Left colon (tissue), 2 donors: ENCODE measurements around the gene AFAP1. TPM values are rescaled to one million over a fixed set of nuclear protein-coding genes. Genes with fewer than 3 reads are reported as not detected.
A peak's percentile ranks its signal among the peaks of the same experiment; 100 is the strongest.

ENCODE experiments used
- ATAC-seq: fragments of 200-7000 bp; cut with Tn5 transposase; one replicate; pipeline ENCODE4 v1.9.1; 2020; ENCODE audit warnings: mild to moderate bottlenecking, moderate library complexity
- DNase-seq, 2 donors: peaks; one replicate each; pipeline ENCODE4 v3.0.0-alpha.2; 2020
- intact Hi-C, 2 donors: fragments of 100-400 bp; cut with DNase I in 1 of 2; cut with micrococcal nuclease in 1 of 2; formaldehyde crosslinking; loops; one replicate each; pipeline versions ENCODE4 v1.11.2 to v1.14.0; 2022; cut with DNase I, micrococcal nuclease
- total RNA-seq, 2 donors: library from RNA; stranded (reverse); fragmentation: NEBNext Ultra II Directional; extraction: Animal tissue kit (Norgen Biotek cat#: 25700); gene quantifications; one replicate each; pipeline ENCODE4 v1.2.1, GENCODE V29; 2021
- donor health status: DM: no; HTN: no; CAD: no.
- donor health status: DM: yes; HTN: yes; CAD: no.

AFAP1 gene
- total RNA-seq, 2 donors from 2014 or later = 41.2 to 46.2 TPM

DNA sequence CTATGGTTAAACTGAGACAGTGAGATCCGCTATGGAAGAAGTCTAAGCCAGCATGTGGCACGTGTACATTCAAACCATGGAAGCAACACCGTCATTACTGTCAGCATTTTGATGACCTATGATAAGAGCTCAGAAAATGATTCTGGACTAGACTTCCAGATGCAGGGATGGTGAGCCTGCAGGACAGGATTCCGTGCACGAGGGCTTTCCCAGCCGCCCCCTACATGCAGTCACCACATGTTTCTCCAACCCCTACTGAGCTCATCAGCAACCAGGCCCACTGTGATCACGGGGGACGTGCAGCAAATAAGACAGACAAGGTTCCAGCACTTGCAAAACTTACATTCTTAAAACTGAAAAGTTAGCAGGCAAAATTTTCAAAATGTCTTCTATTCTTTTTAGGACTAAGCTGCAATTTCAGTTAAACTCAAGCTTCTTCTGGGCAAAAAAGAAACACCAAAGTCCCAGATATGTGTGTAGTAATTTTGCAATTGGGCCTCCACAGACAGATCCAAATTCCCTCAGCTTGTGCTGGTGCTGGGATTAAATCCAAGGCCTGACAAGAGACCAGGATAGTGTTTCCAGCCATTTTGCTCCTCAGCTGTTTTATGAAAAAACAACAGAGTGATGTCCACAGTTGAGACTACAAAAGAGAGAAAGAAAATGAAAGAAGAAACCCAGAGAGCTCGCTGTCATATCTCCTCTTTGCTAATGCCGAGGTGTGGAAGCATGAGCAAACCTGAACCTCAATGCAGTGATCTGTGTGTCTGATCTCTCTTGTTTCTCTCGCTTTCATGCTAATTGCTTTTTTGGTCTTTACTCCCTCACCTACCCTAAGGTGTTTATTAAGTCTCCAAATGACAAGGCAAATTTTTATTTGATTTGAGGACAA, 118.2 kb downstream of the AFAP1 start:
- intact Hi-C loops = loop anchor here in 1 of 2 donors (10.0 kb wide), 1 partner anchor 53 kb away; no protein-coding TSS in a partner anchor
- no peak for DNase-seq

DNA sequence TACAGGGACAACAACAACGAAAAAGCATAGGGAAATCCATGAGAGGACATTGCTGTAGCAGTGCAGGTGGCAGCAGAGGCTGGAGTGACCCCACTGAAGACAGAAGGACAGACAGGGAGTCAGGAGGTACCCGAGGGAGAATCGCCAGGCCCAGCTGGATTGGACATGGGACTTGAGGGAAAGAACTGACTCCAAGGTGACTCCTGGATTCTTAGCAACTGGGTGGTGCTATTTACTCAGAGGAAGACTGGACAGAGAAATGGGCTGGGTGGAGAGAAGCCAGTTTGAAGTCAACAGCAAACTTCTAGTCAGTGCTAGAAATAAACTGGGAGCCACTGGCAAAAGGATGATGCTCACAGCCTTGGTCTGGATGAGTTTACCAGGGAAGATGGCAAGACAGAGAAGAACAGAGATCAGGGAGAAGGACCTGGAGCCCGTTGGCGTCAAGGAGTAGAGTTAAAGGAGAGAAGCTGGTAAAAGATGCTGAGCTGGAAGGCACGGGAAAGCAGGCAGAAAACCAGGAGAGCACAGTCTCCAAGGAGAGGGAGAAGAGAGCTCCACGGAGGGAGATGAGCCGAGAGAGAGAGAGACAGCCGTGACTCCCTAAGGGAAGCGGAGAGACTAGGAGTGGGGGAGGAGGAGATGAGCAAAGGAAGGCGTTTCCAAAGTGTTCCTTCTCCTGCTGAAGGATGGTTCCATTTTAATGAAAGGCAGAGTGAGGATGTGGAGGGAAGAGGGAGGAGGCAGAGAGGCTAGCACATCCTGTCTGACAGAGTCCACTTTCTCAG, 119.4 kb downstream of the AFAP1 start:
- ATAC-seq = no peak
- no peak for DNase-seq
- intact Hi-C loops = loop anchor here in 1 of 2 donors (10.0 kb wide), 1 partner anchor 55 kb away; no protein-coding TSS in a partner anchor

More for the DNA sequence above, 118.2 kb downstream of the AFAP1 start:
- ATAC-seq = no peak

- intact Hi-C loops = no loop called here
- ATAC-seq = no peak
- no peak for DNase-seq
These were observed 120.2 kb downstream of the AFAP1 start for GRCh38 chr4:7819446-7819845.

- ATAC-seq (peak; percentile 70), DNase-seq (no peak)
- intact Hi-C loops = no loop called here
These were observed 121.2 kb downstream of the AFAP1 start for GRCh38 chr4:7818399-7818911.

GRCh38 chr4:7817877-7818398, 121.7 kb downstream of the AFAP1 start:
- DNase-seq (no peak), ATAC-seq (no peak)
- intact Hi-C loops = no loop called here

DNA sequence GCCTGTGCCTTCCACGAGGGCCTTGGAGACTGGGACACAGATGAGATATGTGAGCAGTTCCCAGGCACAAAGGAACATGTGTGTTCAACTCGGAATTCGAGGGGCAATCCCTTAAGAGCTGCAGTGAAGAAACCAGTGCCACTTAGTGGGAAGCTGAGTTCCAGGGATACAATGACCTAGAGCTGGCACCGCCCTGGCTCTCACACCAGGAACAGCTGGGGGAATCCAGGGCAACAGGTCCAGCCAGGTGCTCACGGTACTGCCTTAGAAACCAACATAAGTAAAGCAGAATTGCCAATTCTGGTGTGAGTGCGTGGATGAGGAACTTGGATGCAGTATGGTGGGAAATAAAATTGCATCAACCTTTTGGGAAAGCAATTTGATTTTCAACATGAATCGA, 122.9 kb downstream of the AFAP1 start:
- no peak for DNase-seq
- intact Hi-C loops = no loop called here
- ATAC-seq = peak; percentile 42

- ATAC-seq (no peak), DNase-seq (no peak)
- intact Hi-C loops = no loop called here
These were observed 123.7 kb downstream of the AFAP1 start for GRCh38 chr4:7815981-7816380.

- intact Hi-C loops = no loop called here
- no peak for DNase-seq
- no peak for ATAC-seq
These were observed 124.1 kb downstream of the AFAP1 start for GRCh38 chr4:7815562-7815961.

DNA sequence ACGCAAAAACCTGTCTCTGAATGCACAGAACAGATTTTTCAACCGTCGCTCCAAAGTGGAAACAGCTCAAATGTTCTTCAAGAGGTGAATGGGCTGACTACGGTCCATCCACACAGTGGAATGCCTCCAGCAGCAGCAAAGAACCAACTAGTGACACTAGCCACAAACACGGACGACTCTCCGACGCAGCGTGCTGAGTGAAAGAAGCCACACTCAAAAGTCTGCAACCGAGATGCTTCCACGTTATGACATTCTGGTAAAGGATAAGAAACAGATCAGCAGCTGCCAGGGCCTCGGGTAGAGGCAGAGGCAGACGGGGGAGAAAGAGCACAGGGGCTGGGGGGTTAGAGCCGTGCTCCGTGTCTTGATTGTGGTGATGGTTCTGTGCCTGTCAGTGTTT, 125.2 kb downstream of the AFAP1 start:
- DNase-seq = no peak
- no peak for ATAC-seq
- intact Hi-C loops = no loop called here

- intact Hi-C loops = no loop called here
- ATAC-seq = no peak
- DNase-seq = no peak
These were observed 126.0 kb downstream of the AFAP1 start for GRCh38 chr4:7813674-7814073.

GRCh38 chr4:7812921-7813320, 126.7 kb downstream of the AFAP1 start:
- no peak for DNase-seq
- no peak for ATAC-seq
- intact Hi-C loops = no loop called here

- ATAC-seq = no peak
- intact Hi-C loops = no loop called here
- no peak for DNase-seq
These were observed 127.3 kb downstream of the AFAP1 start for GRCh38 chr4:7812231-7812857.

- DNase-seq (peak; percentile 64 to 75), ATAC-seq (peak; percentile 73)
These were observed 128.0 kb downstream of the AFAP1 start for GRCh38 chr4:7811536-7812191.

DNA sequence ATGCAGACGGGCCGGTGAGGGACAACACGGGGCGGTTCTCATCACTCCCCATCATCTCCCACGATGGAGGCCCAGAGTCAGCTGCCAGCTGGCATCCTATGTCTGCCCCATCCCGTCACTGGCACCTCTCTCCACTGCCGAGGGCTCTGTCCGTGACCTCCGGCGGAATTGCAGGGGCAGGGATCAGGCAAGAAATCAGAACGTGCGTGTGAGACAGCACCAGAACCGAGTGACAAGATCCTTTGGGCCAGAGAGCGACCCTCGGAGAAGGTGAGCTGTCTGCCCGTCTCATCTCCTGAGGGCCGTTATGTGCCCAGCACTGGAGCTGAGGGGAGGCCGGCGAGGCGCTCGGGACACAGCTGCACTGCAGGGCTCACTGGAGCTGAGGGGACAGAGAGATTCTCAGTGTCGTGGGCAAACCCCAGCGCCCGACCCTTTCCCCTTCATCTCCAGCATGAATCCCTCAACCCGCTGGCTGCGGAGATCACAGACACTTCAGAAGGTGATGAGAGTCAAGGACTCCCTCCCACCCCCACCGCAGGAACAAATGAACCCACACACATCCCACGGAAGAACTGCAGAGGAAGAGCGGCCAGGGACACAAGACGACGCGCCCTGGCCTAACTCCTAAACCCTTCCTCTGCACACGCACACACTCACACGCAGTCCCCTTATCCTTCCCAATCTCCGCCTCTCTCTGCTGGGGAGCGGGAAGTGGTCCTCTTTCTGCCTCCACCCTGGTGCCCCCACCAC, 128.7 kb downstream of the AFAP1 start:
- intact Hi-C loops = no loop called here
- no peak for ATAC-seq

More at GRCh38 chr4:7811536-7812191, 128.0 kb downstream of the AFAP1 start:
- intact Hi-C loops = no loop called here

GRCh38 chr4:7808752-7809151, 130.9 kb downstream of the AFAP1 start:
- intact Hi-C loops = loop anchor here in 1 of 2 donors (10.0 kb wide), 1 partner anchor 176 kb away; no protein-coding TSS in a partner anchor
- DNase-seq (no peak), ATAC-seq (no peak)

More for the DNA sequence above, 128.7 kb downstream of the AFAP1 start:
- no peak for DNase-seq

- no peak for ATAC-seq
- intact Hi-C loops = loop anchor here in 1 of 2 donors (10.0 kb wide), 1 partner anchor 177 kb away; no protein-coding TSS in a partner anchor
- no peak for DNase-seq
These were observed 131.5 kb downstream of the AFAP1 start for GRCh38 chr4:7808181-7808580.

DNA sequence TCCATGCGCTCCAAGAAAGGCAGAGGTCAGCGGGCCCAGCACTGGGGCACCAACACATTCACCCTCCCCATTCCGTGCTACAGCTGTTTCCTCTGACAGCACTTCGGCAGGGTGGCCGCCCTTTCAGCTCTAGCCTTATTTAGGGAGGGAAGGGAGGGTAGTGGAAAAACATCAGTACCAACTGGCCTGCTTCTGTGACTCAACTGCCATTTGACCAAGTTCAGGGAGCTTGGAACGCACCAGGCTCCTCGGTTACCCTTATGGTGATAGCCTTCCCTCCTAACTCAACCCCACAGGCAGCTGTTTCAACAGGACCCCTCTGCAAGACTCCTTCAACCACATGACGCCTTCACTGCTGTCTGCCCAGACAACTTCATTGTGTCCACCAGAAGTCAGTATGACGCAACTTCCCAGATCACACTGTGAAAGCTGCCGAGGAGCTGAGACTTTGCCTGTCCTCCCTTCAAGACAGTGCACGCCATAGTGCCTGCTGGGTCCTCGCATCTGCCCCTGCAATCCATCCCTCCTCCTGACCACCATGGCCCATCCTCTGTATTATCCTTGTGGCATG, 132.2 kb downstream of the AFAP1 start:
- intact Hi-C loops = loop anchor here in 1 of 2 donors (10.0 kb wide), 1 partner anchor 177 kb away; no protein-coding TSS in a partner anchor
- no peak for ATAC-seq
- DNase-seq = no peak
